Activated CD8-positive, alpha-beta T cell treated with anti-CD3 and anti-CD28 coated beads, Interleukin-2, amount 10 ng/mL, durations not matched to agents 7 days and 5 days (primary cell): ENCODE results near the gene DAAM1. TPM values are rescaled to one million over a fixed set of nuclear protein-coding genes. Genes with fewer than 3 reads are reported as not detected.

Source experiments
- ATAC-seq: fragments of 150-1000 bp; cut with Tn5 transposase; one replicate; pipeline ENCODE4 v1.10.0; 2021; ENCODE audit warnings: moderate library complexity
- CTCF ChIA-PET: fragments of 350-600 bp; sonication (Branson Sonifier 250); formaldehyde crosslinking; loops from one replicate; lab custom pipeline; 2021; ENCODE audit warnings: antibody characterized with exemption; lab: Charles Lee
- POLR2A ChIA-PET: fragments of 350-600 bp; sonication (Branson Sonifier 250); formaldehyde crosslinking; loops from one replicate; lab custom pipeline; 2021; ENCODE audit warnings: antibody characterized with exemption; lab: Charles Lee
- DNase-seq: peaks from one replicate; pipeline ENCODE4 v3.0.0-alpha.2; 2020
- H3K27ac Mint-ChIP-seq: one replicate; pipeline ENCODE4 v1.8.0; 2021; ENCODE audit warnings: mild to moderate bottlenecking, mixed read lengths
- H3K27me3 Mint-ChIP-seq: one replicate; pipeline ENCODE4 v1.8.0; 2021; ENCODE audit warnings: low read depth, mixed read lengths
- H3K36me3 Mint-ChIP-seq: one replicate; pipeline ENCODE4 v1.8.0; 2021; ENCODE audit warnings: low read depth, mixed read lengths
- H3K4me1 Mint-ChIP-seq: one replicate; pipeline ENCODE4 v1.8.0; 2021; ENCODE audit warnings: low read depth, mixed read lengths
- H3K4me3 Mint-ChIP-seq: one replicate; pipeline ENCODE4 v1.8.0; 2021; ENCODE audit warnings: mild to moderate bottlenecking, mixed read lengths
- H3K9me3 Mint-ChIP-seq: one replicate; pipeline ENCODE4 v1.8.0; 2022; ENCODE audit warnings: mixed read lengths; ENCODE audit not compliant: insufficient read depth
- total RNA-seq, 2 experiments: library from RNA; stranded (reverse); gene quantifications; one replicate each; pipeline ENCODE4 v1.2.3, GENCODE V29; 2021

DAAM1 gene
- total RNA-seq, 2 experiments from 2014 or later: 20.4 to 24.9 TPM

DNA sequence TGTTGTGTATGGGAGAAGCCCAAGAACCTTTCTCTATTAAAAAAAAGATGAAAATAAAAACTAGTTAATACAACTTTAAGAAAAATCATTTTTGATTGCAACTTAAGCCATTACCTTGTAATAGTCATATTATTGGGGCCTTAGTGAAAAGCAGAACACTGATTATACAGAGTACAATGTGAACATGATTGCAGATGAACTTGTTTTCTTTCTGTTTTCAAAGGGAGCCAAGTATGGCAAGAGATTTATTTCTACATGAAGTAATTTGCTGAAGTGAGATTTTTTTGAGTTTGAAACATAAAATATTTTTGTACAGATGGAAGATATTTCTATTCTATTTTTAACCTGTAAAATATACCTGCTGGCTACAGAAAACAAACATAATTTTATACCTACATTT lies 171.8 kb downstream of the DAAM1 start:
- Mint-ChIP-seq H3K27me3 (no peaks in the 10 kb centered on the region), H3K4me3 (no peak overlapping the region), H3K27ac (no peak overlapping the region), H3K4me1 (peaks cover 5% of the 10 kb centered on the region), H3K36me3 (peaks cover 29% of the 10 kb centered on the region), H3K9me3 (no peaks in the 10 kb centered on the region)
- ATAC-seq (no peak), DNase-seq (no peak)
- CTCF ChIA-PET: no interaction called here
- POLR2A ChIA-PET: no interaction called here

DNA sequence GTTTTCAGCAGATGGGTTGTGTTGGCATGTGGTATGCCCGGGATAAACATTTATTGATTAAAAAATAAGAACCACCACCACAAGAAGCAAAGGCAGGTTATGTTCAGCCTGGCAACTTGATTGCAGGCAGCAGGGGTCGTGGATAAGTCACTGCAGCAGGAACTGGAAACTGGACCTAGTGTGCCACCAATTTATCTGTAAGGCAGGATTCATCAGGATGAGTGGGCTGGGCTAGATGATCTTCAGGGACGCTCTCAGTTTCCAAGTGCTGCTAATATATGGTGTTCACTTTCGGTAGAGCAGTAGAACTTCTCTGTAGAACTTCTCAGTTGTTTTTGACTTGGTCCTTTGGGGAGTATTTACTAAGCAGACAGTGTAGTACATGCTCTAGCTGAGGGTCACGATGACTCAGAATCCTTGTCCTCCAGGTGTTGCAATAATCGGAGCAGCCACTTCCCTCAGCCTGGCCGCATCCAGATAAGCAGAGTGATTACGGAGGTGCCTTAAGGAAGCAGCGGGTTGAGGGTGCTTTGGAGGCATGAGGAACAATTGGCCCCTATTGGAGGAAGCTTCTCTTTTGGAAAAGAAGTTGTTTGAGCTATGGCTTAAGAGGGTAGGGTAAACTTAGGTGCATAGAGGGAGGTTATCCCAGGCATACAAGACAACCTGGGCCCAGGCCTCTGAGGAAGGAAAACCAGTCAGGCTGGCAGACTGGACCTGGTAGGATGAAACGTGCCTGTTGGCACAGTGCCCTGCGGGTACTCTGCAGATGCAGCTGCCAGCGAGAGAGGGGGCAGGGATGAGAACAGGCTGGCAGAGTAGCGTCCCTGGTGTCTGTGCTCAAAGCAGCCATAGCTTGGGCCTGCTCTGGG lies 172.7 kb downstream of the DAAM1 start:
- Mint-ChIP-seq H3K36me3 (peaks cover 32% of the 10 kb centered on the region), H3K9me3 (no peaks in the 10 kb centered on the region), H3K27ac (no peak overlapping the region), H3K4me3 (no peak overlapping the region), H3K4me1 (peaks cover 5% of the 10 kb centered on the region), H3K27me3 (no peaks in the 10 kb centered on the region)
- DNase-seq: no peak
- ATAC-seq: no peak
- ChIA-PET CTCF (no interaction called here), POLR2A (no interaction called here)

- Mint-ChIP-seq H3K9me3 (no peaks in the 10 kb centered on the region), H3K36me3 (peaks cover 37% of the 10 kb centered on the region), H3K27ac (no peak overlapping the region), H3K4me3 (no peak overlapping the region), H3K27me3 (no peaks in the 10 kb centered on the region), H3K4me1 (peaks cover 5% of the 10 kb centered on the region)
- ChIA-PET CTCF (no interaction called here), POLR2A (no interaction called here)
- ATAC-seq (no peak), DNase-seq (no peak)
Measured at GRCh38 chr14:59362513-59362912, 174.0 kb downstream of the DAAM1 start.

- H3K27ac Mint-ChIP-seq: no peak overlapping the region
Measured at GRCh38 chr14:59363531-59364226, 175.2 kb downstream of the DAAM1 start.

GRCh38 chr14:59370158-59370742 lies 181.8 kb downstream of the DAAM1 start:
- no peaks in the 10 kb centered on the region for H3K27me3 Mint-ChIP-seq
- H3K4me1 Mint-ChIP-seq: no peaks in the 10 kb centered on the region
- DNase-seq (no peak), ATAC-seq (no peak)
- H3K27ac Mint-ChIP-seq: no peak overlapping the region
- no peaks in the 10 kb centered on the region for H3K9me3 Mint-ChIP-seq
- CTCF ChIA-PET: no interaction called here
- H3K4me3 Mint-ChIP-seq: no peak overlapping the region
- H3K36me3 Mint-ChIP-seq: peaks cover 20% of the 10 kb centered on the region
- POLR2A ChIA-PET: no interaction called here

More at GRCh38 chr14:59363531-59364226, 175.2 kb downstream of the DAAM1 start:
- POLR2A ChIA-PET: no interaction called here
- no peak for ATAC-seq
- DNase-seq: no peak
- no peaks in the 10 kb centered on the region for H3K9me3 Mint-ChIP-seq
- no peaks in the 10 kb centered on the region for H3K27me3 Mint-ChIP-seq
- CTCF ChIA-PET: no interaction called here
- peaks cover 5% of the 10 kb centered on the region for H3K4me1 Mint-ChIP-seq
- H3K4me3 Mint-ChIP-seq: no peak overlapping the region
- H3K36me3 Mint-ChIP-seq: peaks cover 41% of the 10 kb centered on the region

GRCh38 chr14:59371771-59372170 lies 183.3 kb downstream of the DAAM1 start:
- no peak for ATAC-seq
- POLR2A ChIA-PET: no interaction called here
- CTCF ChIA-PET: no interaction called here

DNA sequence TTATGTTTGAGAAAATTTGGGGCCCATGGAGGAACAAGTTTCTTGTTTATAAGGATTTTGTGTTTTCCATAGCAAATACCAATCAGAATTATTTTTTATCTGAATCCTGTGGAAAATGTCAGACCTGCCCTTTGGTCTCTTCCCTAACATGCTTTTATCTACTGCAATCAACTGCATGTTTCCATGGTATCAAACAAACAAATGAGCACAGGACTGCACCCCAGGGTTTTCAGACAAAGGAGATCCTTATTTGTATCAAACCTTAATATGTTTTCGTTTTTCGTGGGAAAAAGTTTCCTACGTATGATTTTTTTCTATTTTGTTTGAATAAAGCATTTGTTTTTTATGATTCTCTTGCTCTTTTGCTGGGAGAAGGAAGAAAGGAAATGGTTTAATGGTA lies 185.6 kb downstream of the DAAM1 start:
- peaks cover 15% of the 10 kb centered on the region for H3K27me3 Mint-ChIP-seq
- peaks cover 3% of the 10 kb centered on the region for H3K36me3 Mint-ChIP-seq
- ChIA-PET CTCF (no interaction called here), POLR2A (no interaction called here)
- no peak overlapping the region for H3K4me3 Mint-ChIP-seq
- DNase-seq (no peak), ATAC-seq (no peak)
- no peaks in the 10 kb centered on the region for H3K4me1 Mint-ChIP-seq
- no peak overlapping the region for H3K27ac Mint-ChIP-seq
- H3K9me3 Mint-ChIP-seq: no peaks in the 10 kb centered on the region

More at GRCh38 chr14:59371771-59372170, 183.3 kb downstream of the DAAM1 start:
- Mint-ChIP-seq H3K36me3 (peaks cover 14% of the 10 kb centered on the region), H3K4me3 (no peak overlapping the region), H3K27ac (no peak overlapping the region), H3K27me3 (peaks cover 7% of the 10 kb centered on the region), H3K9me3 (no peaks in the 10 kb centered on the region), H3K4me1 (no peaks in the 10 kb centered on the region)
- no peak for DNase-seq

GRCh38 chr14:59376686-59377085 lies 188.2 kb downstream of the DAAM1 start:
- peaks cover 32% of the 10 kb centered on the region for H3K27me3 Mint-ChIP-seq
- POLR2A ChIA-PET: no interaction called here
- H3K4me3 Mint-ChIP-seq: no peak overlapping the region
- H3K27ac Mint-ChIP-seq: no peak overlapping the region
- no peaks in the 10 kb centered on the region for H3K36me3 Mint-ChIP-seq
- CTCF ChIA-PET: no interaction called here
- no peaks in the 10 kb centered on the region for H3K9me3 Mint-ChIP-seq
- no peaks in the 10 kb centered on the region for H3K4me1 Mint-ChIP-seq
- ATAC-seq (no peak), DNase-seq (no peak)

DNA sequence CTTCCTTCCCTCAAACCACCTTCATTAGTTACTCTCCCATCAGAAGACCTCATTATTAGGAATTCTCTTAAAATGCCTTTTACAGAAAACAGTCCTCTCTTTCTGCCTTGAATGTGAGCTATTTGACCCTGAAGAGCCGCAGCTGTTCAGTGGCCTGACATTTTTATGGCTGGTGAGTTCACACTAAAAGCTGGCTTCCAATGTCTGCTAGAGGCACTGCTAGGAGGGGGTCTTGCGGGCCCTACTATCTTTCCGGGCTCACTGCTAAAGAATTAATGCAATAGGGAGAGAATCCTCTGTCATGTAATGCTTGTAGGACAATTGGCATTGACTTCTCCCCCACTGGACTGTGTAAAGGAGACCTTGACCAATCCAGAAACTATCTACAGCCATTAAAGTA lies 189.0 kb downstream of the DAAM1 start:
- no peak overlapping the region for H3K27ac Mint-ChIP-seq
- H3K4me1 Mint-ChIP-seq: no peaks in the 10 kb centered on the region
- peaks cover 41% of the 10 kb centered on the region for H3K27me3 Mint-ChIP-seq
- H3K9me3 Mint-ChIP-seq: no peaks in the 10 kb centered on the region
- no peak overlapping the region for H3K4me3 Mint-ChIP-seq
- no peaks in the 10 kb centered on the region for H3K36me3 Mint-ChIP-seq
- DNase-seq (no peak), ATAC-seq (no peak)
- ChIA-PET CTCF (no interaction called here), POLR2A (no interaction called here)

DNA sequence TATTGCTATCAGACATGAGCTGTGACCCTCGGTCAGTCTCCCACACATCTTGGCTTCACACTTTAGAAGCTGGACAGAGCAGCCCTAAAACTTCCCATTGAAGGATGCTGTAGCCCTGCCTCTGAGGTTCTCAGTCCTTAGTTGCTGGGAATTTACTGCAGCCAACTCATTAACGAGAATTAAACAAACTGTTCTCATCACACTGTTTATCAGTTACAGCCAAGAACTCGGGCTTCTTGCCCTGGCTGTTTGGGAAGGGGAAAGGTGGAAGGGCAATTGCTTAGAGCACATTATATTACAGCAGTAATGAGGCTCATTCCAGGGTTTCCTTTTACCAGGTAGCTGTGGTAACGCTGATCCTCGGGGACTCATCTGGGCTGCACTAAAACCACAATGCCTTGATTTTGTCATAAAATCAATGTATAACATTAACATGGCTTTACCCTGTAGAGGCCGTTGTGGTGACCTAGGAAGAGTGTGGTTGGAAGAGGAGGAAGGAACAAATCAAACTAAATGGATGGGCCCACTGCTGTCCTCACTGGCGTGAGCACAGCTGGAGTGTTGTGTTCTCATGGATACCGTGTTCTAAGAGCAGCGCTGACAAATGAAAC lies 189.6 kb downstream of the DAAM1 start:
- ChIA-PET CTCF (no interaction called here), POLR2A (no interaction called here)
- ATAC-seq (no peak), DNase-seq (no peak)
- Mint-ChIP-seq H3K9me3 (no peaks in the 10 kb centered on the region), H3K27ac (no peak overlapping the region), H3K36me3 (no peaks in the 10 kb centered on the region), H3K27me3 (peaks cover 47% of the 10 kb centered on the region), H3K4me3 (no peak overlapping the region), H3K4me1 (no peaks in the 10 kb centered on the region)

GRCh38 chr14:59389936-59390335 lies 201.5 kb downstream of the DAAM1 start:
- POLR2A ChIA-PET: no interaction called here
- Mint-ChIP-seq H3K9me3 (peaks cover under 1% of the 10 kb centered on the region), H3K4me3 (no peak overlapping the region), H3K27me3 (peaks cover 4% of the 10 kb centered on the region), H3K36me3 (peaks cover 5% of the 10 kb centered on the region), H3K27ac (no peak overlapping the region), H3K4me1 (no peaks in the 10 kb centered on the region)
- no peak for DNase-seq
- CTCF ChIA-PET: no interaction called here
- no peak for ATAC-seq

GRCh38 chr14:59391388-59391787 lies 202.9 kb downstream of the DAAM1 start:
- ChIA-PET POLR2A (no interaction called here), CTCF (interaction anchor here (0.6 kb wide), 1 partner anchor 15 kb away, joined by 3 read pairs; no protein-coding TSS in a partner anchor)
- ATAC-seq (no peak), DNase-seq (no peak)
- peaks cover 2% of the 10 kb centered on the region for H3K27me3 Mint-ChIP-seq
- H3K27ac Mint-ChIP-seq: no peak overlapping the region
- peaks cover 5% of the 10 kb centered on the region for H3K36me3 Mint-ChIP-seq
- no peak overlapping the region for H3K4me3 Mint-ChIP-seq
- no peaks in the 10 kb centered on the region for H3K9me3 Mint-ChIP-seq
- peaks cover 2% of the 10 kb centered on the region for H3K4me1 Mint-ChIP-seq
